Stimulated activated CD4-positive, alpha-beta T cell treated with anti-CD3 and anti-CD28 coated beads, Interleukin-1b, Interleukin-23, amount 100 ng/mL, for 1 hour (primary cell): ENCODE data around the gene WWC1.
"Not testable (repeated sequence)": the region's sequence is repeated elsewhere in the genome, so short reads cannot be mapped to it uniquely, and the experiment has no call there.

Source experiments
- DNase-seq, 2 donors: peaks; one replicate each; pipeline ENCODE4 v3.0.0-alpha.2; 2020; ENCODE audit warnings: low read depth in 2 of 2

Gene WWC1

DNA sequence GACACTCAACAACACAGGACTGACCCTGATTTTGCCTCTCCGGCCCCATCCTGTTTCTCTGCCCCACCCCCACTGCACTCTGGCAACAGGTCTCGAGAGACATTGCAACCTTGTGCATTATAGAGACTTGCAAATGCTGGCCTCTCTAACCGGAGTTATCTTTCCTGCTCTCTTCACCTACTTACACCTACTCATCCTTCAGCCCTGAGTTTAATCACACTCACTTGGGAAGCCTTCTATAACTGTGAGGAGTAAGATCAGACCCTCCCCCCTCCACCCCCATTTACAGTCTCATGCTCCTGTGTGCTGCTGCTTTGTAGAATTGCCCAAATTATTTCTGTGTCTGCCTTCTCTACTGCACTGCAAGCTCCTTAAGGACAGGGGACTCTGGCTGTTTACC is 42.8 kb downstream of the WWC1 start:
- DNase-seq, result no peak

DNA sequence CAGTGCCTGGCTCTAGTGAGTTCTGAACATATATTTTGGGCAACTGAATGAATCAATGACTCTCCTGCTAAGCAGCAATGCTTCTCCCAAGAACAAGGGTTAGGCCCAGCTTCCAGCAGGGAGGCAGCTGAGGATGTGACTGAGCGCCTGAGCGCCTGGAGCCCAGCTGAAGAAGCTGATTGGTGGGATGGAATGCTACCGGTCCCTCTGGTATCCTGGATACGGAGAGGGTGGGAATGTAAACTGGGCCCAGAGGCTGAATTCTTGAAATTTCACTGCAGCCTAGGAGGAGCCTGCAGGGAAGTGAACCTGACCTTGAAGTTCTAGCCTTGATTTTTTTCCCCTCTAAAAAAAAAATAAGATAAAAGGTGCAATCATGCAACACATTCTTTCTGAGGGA is 43.2 kb downstream of the WWC1 start:
- no peak for DNase-seq

DNA sequence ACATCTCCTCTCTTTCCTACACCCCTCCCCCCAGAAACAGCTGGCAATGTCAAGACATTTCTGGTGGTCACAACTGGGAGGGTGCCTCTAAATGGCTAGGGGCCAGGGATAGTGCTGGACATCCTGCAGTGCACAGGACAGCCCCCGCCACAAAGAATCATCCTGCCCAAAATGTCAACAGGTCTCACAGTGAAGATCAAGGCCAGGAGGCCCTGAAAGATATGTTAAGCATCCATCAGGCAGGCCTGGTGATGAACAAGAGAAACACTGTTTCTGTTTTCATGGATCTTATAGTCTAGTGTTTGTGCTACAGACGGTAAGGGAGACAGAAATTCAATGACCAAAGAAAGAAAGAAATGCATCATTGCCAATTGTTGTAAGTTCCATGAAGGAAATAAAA is 45.9 kb downstream of the WWC1 start:
- no peak for DNase-seq

GRCh38 chr5:168339109-168339771 is 47.8 kb downstream of the WWC1 start:
- no peak for DNase-seq

GRCh38 chr5:168339772-168340140 is 48.3 kb downstream of the WWC1 start:
- not testable (repeated sequence) for DNase-seq

GRCh38 chr5:168340487-168340886 is 49.0 kb downstream of the WWC1 start:
- no peak for DNase-seq

GRCh38 chr5:168341178-168341577 is 49.7 kb downstream of the WWC1 start:
- no peak for DNase-seq

GRCh38 chr5:168342151-168342825 is 50.8 kb downstream of the WWC1 start:
- no peak for DNase-seq

- DNase-seq, result no peak
Observed at GRCh38 chr5:168342985-168343384, 51.5 kb downstream of the WWC1 start.

GRCh38 chr5:168346417-168346816 is 55.0 kb downstream of the WWC1 start:
- DNase-seq, result no peak

DNA sequence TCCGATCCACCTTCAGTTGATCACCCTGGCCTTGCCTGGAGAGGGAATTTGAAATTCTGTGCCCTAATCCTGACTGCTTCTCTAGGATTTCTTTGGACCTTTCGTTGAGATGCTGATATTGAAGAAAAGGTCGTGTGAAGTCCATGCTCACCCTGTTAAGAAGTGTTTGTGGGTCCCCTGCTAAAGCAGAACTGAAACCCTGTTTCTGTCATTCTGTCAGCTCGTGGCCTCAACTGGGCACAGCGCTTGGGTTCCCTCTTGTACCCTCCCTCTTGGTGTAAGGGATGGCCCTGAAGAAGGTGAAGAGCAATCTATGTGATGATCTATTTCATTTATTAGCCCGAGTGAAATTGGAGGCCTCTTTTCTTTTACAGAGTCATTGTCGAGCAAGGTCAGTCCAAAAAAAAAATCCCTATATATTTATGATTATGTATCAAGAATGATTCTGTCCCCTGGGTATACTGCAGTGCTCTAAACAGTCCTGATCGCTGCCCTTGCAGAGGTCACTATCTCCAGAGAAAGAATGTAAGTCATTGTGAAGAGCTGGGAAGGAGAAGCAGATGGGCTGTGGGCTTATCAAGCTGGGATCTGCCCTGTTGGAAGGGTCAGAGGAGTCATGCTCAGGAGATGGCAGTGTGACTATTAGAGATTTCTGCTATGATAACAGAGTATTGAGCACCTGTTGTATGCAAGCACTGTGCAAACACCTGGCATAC is 56.1 kb downstream of the WWC1 start:
- no peak for DNase-seq

DNA sequence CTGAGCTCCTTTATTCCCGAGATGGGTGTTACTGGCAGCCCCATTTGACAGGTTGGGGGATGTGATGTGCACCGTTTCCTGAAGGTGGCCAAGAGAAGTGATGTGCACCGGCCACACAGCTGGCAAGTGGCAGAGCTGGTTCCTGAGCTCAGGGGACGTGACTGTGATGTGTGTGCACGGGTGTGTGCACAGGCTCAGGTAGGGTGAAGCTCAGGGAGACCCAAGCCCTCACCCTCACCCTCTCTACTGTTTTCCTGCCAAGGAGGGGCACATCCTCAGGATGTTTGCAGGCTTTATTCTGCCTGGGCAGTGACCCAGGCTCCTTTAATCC is 56.6 kb downstream of the WWC1 start:
- no peak for DNase-seq

GRCh38 chr5:168350315-168350714 is 58.9 kb downstream of the WWC1 start:
- DNase-seq, result no peak

GRCh38 chr5:168353216-168353957 is 61.9 kb downstream of the WWC1 start:
- DNase-seq, result no peak

GRCh38 chr5:168354397-168354796 is 63.0 kb downstream of the WWC1 start:
- DNase-seq, result no peak

DNA sequence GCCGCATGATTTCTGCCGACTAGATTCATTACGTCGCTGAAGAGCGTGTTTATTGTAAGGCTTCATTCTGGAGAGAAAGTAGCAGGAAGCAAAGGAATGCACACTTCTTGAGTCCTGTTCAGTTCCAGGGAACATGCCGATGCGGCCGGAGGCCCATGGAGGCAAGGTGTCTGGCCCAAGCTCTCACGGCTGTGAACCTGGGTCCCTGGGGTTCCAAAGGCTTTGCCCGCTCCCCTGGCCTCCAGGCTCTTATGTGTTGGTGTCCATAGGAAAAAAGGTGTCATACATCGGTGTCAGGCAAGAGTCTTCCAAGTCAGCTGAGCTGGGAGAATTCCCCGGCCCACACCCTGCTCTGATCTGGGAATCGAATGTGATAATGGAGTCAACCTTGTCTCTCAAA is 64.7 kb downstream of the WWC1 start:
- DNase-seq, result no peak

DNA sequence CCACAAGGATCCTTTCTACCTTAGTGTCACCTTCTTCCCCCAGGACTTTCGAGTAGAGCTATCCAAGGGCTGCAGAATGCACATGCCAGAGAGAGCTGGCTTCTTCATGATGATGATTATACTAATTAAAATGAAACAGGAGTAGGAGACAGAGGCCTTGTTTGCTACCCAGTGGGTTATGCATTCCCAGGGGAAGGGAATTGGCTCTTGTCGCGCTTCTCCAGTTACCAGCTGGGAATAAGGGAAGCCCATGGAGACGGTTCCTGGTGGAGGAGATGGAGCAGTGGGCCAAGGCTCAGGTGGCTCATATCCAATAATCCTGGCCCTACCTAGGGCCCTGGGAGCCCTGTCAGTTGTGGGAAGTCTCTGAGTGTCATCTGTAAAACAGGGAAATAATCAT is 65.1 kb downstream of the WWC1 start:
- no peak for DNase-seq

DNA sequence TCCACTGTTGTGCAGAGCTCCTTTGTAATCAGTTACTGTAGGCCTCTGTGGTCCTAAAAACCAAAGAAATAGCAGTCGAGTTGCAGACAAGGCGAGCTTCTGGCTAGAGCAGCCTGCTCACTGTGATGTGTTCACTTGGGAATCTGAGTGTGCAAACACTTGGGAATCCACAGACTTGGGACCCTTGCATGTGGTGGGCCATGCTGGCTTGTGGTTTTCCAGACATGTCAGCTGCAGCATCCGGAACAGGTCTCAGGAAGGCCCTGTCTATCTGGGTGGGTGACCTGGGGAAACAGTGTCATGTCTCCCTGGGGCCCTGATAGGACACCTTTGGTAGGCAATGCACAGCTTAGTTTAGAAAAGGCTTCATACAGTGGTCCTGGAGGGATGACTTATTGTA is 66.4 kb downstream of the WWC1 start:
- no peak for DNase-seq

DNA sequence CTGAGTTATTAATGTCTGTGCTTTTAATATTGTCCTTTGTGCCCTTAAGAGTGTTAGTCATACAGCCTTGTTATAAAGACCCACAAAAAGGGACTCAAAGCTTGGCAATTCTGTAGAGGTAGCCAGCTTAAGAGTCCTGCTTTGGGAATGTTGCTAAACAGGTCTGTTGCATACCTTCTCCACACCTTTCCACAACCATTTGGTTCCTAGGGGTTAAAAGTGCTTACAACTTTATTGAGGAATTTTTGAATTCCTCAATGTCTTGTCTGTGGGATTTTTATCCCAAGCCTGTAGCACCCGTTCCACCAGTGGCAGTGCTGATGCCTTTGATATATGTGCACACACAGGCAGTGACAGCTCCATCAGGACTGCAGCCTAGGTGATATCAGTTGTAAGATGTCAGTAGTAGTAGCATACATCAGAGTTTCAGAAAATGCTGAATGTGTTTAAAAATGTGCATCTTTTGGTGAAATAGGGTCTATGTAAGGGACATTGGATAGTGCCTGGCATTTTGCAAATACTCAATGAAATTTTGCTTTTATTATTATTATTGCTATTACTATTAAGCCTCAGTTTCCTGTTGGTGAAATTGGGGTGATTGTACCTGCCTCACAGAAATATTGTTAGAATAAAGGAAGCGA is 68.5 kb downstream of the WWC1 start:
- no peak for DNase-seq

DNA sequence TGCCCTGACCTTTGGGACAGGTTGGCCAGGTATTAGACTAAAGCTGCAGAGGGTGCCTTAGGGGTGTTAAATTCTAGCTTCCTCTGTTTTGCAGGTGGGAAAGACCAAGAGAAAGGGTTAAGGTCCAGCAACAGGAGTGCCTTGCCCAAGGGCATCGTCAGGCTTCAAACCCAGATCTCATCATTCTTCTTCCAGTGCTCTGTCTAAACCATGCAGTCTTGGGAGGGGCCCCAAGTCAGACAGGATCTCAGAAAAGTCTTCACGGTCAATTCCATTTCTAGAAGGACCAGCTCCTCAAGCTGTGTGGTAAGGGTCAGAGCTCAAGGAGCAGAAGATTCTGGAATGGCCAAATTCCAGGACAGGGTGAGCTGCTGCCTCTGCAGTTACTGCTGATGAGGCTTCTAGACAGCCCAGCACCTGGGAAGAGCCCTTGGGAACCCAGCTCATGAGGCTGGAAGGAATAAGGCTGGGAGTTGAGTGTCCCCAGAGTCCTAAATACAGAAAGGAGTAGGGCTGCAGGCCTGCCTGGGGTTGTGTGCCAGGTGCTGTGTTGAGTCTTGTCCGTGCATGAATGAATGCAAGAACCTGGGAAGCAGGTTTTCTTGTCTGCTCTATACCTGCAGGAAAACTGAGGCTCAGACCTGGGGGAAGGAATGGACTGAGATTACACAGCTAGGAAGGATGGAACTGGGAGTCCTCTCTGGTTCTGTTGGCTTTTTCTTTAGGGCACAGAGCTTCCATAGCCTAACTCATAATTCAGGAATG is 69.3 kb downstream of the WWC1 start:
- DNase-seq, result no peak
